ENCODE data around the gene CD74.
A peak's percentile ranks its signal among the peaks of the same experiment; 100 is the strongest.
"Not testable (repeated sequence)": the region's sequence is repeated elsewhere in the genome, so short reads cannot be mapped to it uniquely, and the experiment has no call there.

Gene CD74

GRCh38 chr5:150441813-150442698, 29.3 kb upstream of the CD74 start:
- DNase-seq, result no peak

GRCh38 chr5:150440948-150441812, 28.5 kb upstream of the CD74 start:
- no peak for DNase-seq

GRCh38 chr5:150438873-150439546, 26.3 kb upstream of the CD74 start:
- no peak for DNase-seq

GRCh38 chr5:150436141-150436680, 23.5 kb upstream of the CD74 start:
- peak; percentile 91 for DNase-seq

- no peak for DNase-seq
These were observed 21.8 kb upstream of the CD74 start for GRCh38 chr5:150434464-150434863.

GRCh38 chr5:150431574-150431973, 18.9 kb upstream of the CD74 start:
- DNase-seq, result no peak

GRCh38 chr5:150431048-150431447, 18.3 kb upstream of the CD74 start:
- no peak for DNase-seq

- DNase-seq, result no peak
These were observed 16.7 kb upstream of the CD74 start for GRCh38 chr5:150429410-150429873.

GRCh38 chr5:150428978-150429377, 16.3 kb upstream of the CD74 start:
- DNase-seq, result no peak

- DNase-seq, result no peak
These were observed 15.6 kb upstream of the CD74 start for GRCh38 chr5:150428106-150428876.

- DNase-seq, result not testable (repeated sequence)
These were observed 13.5 kb upstream of the CD74 start for GRCh38 chr5:150426165-150426564.

- DNase-seq, result no peak
These were observed 10.0 kb upstream of the CD74 start for GRCh38 chr5:150422758-150423157.

GRCh38 chr5:150422075-150422474, 9.4 kb upstream of the CD74 start:
- no peak for DNase-seq

- no peak for DNase-seq
These were observed 7.0 kb upstream of the CD74 start for GRCh38 chr5:150419630-150420270.

- not testable (repeated sequence) for DNase-seq
These were observed 1.4 kb upstream of the CD74 start for GRCh38 chr5:150413902-150414790.

- no peak for DNase-seq
These were observed 629 bp upstream of the CD74 start for GRCh38 chr5:150413176-150413901.

GRCh38 chr5:150411245-150411979, 1.3 kb downstream of the CD74 start:
- peak; percentile 71 for DNase-seq

- DNase-seq, result peak; percentile 45
These were observed 2.0 kb downstream of the CD74 start for GRCh38 chr5:150410524-150411244.
